GM12878 (cell line): ENCODE results near the gene NEXN. TPM values are rescaled to one million over a fixed set of nuclear protein-coding genes. Genes with fewer than 3 reads are reported as not detected.

Experiments used
- ATAC-seq: fragments of 200-7000 bp; cut with Tn5 transposase; 3 replicates; pipeline ENCODE4 v1.9.1; 2020; ENCODE audit warnings: mild to moderate bottlenecking, moderate library complexity
- BruUV-seq: library from RNA; stranded (reverse); fragments of 400-500 nt; replicated peaks from 2 replicates; lab custom pipeline; 2021; lab: Mats Ljungman, UMichigan
- CTCF ChIA-PET: fragments of 300-600 bp; sonication (Branson Sonifier 250); formaldehyde crosslinking; extraction: SDS; loops from one replicate; lab custom pipeline; 2021; ENCODE audit warnings: inconsistent platforms; lab: Yijun Ruan, JAX
- POLR2A ChIA-PET: fragments of 350-600 bp; formaldehyde crosslinking; extraction: SDS; loops from one replicate; lab custom pipeline; 2021; ENCODE audit warnings: inconsistent platforms; lab: Charles Lee
- RAD21 ChIA-PET: fragments of 300-600 bp; sonication (Branson Sonifier 250); formaldehyde crosslinking; loops from one replicate; lab custom pipeline; 2023; ENCODE audit warnings: antibody characterized with exemption; ENCODE audit not compliant: unreplicated experiment; lab: Charles Lee
- SMC1A ChIA-PET: fragments of 300-600 bp; sonication (Branson Sonifier 250); formaldehyde crosslinking; loops from one replicate; lab custom pipeline; 2023; ENCODE audit not compliant: unreplicated experiment, uncharacterized antibody; lab: Charles Lee
- DNase-seq: peaks from one replicate; pipeline ENCODE4 v3.0.0-alpha.2; 2011; ENCODE audit warnings: low read depth, low spot score
- FAIRE-seq: peaks from 3 replicates; lab custom pipeline; 2011; peaks lifted over from hg19 to GRCh38; lab: Jason Lieb, UNC
- H2AFZ ChIP-seq: 2 replicates; pipeline ENCODE4 v1.6.0; 2011; ENCODE audit warnings: low read depth, low read length, control low read depth; ENCODE audit not compliant: control insufficient read depth
- H3K27ac ChIP-seq: 2 replicates; pipeline ENCODE4 v1.5.1; 2011; ENCODE audit warnings: control low read depth; ENCODE audit not compliant: control insufficient read depth, insufficient read depth
- H3K27me3 ChIP-seq, 2 experiments: replicated peaks in 1 of 2; 2 replicates each; pipeline versions ENCODE4 v1.6.0 to v1.6.1; 2011; ENCODE audit warnings: low read length in 1 of 2; ENCODE audit not compliant: control insufficient read depth in 2 of 2, insufficient read depth in 2 of 2
- H3K36me3 ChIP-seq, 2 experiments: 2 replicates each; pipeline ENCODE4 v1.5.1; 2011; ENCODE audit warnings: low read length in 1 of 2; ENCODE audit not compliant: control insufficient read depth in 2 of 2, insufficient read depth in 2 of 2
- H3K4me1 ChIP-seq: 2 replicates; pipeline ENCODE4 v1.6.1; 2011; ENCODE audit warnings: mild to moderate bottlenecking, low read length, moderate library complexity, mixed read lengths; ENCODE audit not compliant: control insufficient read depth, insufficient read depth
- H3K4me2 ChIP-seq: 2 replicates; pipeline ENCODE4 v1.6.0; 2011; ENCODE audit warnings: control low read depth; ENCODE audit not compliant: control insufficient read depth, insufficient read depth
- H3K4me3 ChIP-seq: fragments of 200-600 bp; sonication (generic); 2 replicates; pipeline ENCODE4 v1.5.1; 2016
- H3K79me2 ChIP-seq: 2 replicates; pipeline ENCODE4 v1.6.0; 2011; ENCODE audit warnings: low read length; ENCODE audit not compliant: control insufficient read depth, insufficient read depth
- H3K9ac ChIP-seq: 2 replicates; pipeline ENCODE4 v1.8.0; 2011; ENCODE audit warnings: low read length, control low read depth, mixed read lengths; ENCODE audit not compliant: control insufficient read depth, insufficient read depth
- H3K9me3 ChIP-seq: replicated peaks from 3 replicates; pipeline ENCODE4 v1.5.1; 2011; ENCODE audit warnings: mild to moderate bottlenecking, low read length; ENCODE audit not compliant: control insufficient read depth, insufficient read depth
- H4K20me1 ChIP-seq: 2 replicates; pipeline ENCODE4 v1.6.0; 2011; ENCODE audit not compliant: control insufficient read depth, insufficient read depth
- CBX3 ChIP-seq: fragments of 200-600 bp; sonication (generic); IDR thresholded peaks from 2 replicates; pipeline ENCODE4 v1.6.1; 2016; ENCODE audit warnings: low read depth, borderline replicate concordance
- EED ChIP-seq: sonication (generic); IDR thresholded peaks from 2 replicates; pipeline ENCODE4 v1.6.1; 2016; ENCODE audit warnings: antibody characterized with exemption, low read depth
- FOS ChIP-seq: IDR thresholded peaks from 3 replicates; pipeline ENCODE4 v1.6.1; 2011; ENCODE audit warnings: borderline replicate concordance; ENCODE audit not compliant: insufficient read length; ENCODE audit errors: extremely low read depth
- HDGF ChIP-seq: fragments of 450-650 bp; IDR thresholded peaks from 2 replicates; pipeline ENCODE4 v1.6.1; 2016; ENCODE audit warnings: antibody characterized with exemption
- JUNB ChIP-seq: IDR thresholded peaks from 2 replicates; pipeline ENCODE4 v1.6.1; 2016; ENCODE audit warnings: antibody characterized with exemption, mild to moderate bottlenecking
- LARP7 ChIP-seq: fragments of 450-650 bp; IDR thresholded peaks from 2 replicates; pipeline ENCODE4 v1.6.1; 2017; ENCODE audit warnings: mild to moderate bottlenecking
- MXI1 ChIP-seq: fragments of 150-350 bp; IDR thresholded peaks from 2 replicates; pipeline ENCODE4 v1.6.1; 2011; ENCODE audit warnings: low read depth, mild to moderate bottlenecking, inconsistent platforms, low read length, improper control_type of control experiment
- MYB ChIP-seq: fragments of 150-350 bp; IDR thresholded peaks from 2 replicates; pipeline ENCODE4 v1.6.1; 2014; ENCODE audit warnings: mild to moderate bottlenecking, low read depth, low read length, borderline replicate concordance
- PKNOX1 ChIP-seq: fragments of 450-650 bp; IDR thresholded peaks from 2 replicates; pipeline ENCODE4 v1.6.1; 2016; ENCODE audit warnings: mild to moderate bottlenecking
- RBBP5 ChIP-seq: fragments of 200-600 bp; sonication (generic); conservative IDR thresholded peaks from 2 replicates; pipeline ENCODE4 v1.6.1; 2016
- STAT1 ChIP-seq: fragments of 450-650 bp; conservative IDR thresholded peaks from 2 replicates; pipeline ENCODE4 v1.6.1; 2014; ENCODE audit warnings: antibody characterized with exemption, mild to moderate bottlenecking
- STAT3 ChIP-seq: IDR thresholded peaks from 2 replicates; pipeline ENCODE4 v1.6.1; 2011; ENCODE audit warnings: low read depth, low read length, improper control_type of control experiment
- TARDBP ChIP-seq: IDR thresholded peaks from 2 replicates; pipeline ENCODE4 v1.6.1; 2016; ENCODE audit warnings: borderline replicate concordance
- WGBS: methylation state at CpG from one replicate; pipeline ENCODE4 v1.1.6; 2016; ENCODE audit warnings: low lambda C conversion rate; ENCODE audit not compliant: insufficient replicate concordance, insufficient coverage; ENCODE audit errors: missing lambda C conversion rate; 5-methylcytosine and 5-hydroxymethylcytosine counted together
- in situ Hi-C: fragments of 300-500 bp; cut with MboI; formaldehyde crosslinking; loops from 9 replicates; pipeline ENCODE4 v1.14.3; 2018; ENCODE audit warnings: mixed read lengths
- intact Hi-C: fragments of 100-400 bp; cut with micrococcal nuclease; formaldehyde crosslinking; loops from one replicate; pipeline ENCODE4 v1.14.2; 2022; ENCODE audit not compliant: unreplicated experiment
- polyA plus RNA-seq, 11 experiments: library from polyadenylated mRNA; depleted of rRNA in 4 of 11; unstranded in 6 of 11; stranded (reverse) in 5 of 11; fragments of >200 nt; fragmentation: Nextera tagmentation in 4 of 11; fragmentation: Illumina TruSeq in 1 of 11; extraction: Ambion mirVana in 4 of 11; extraction: Trizol in 1 of 11; gene quantifications; 1 replicate in 1 of 11; 2 replicates in 10 of 11; pipeline versions ENCODE4 v1.2.1 to v1.2.3, GENCODE V29; 2011 to 2016; ENCODE audit warnings: inconsistent platforms in 2 of 11, missing spikeins in 2 of 11, low read depth in 1 of 11
- total RNA-seq, 4 experiments: library from RNA; depleted of rRNA in 3 of 4; stranded (reverse); fragments of >200 nt in 3 of 4; fragmentation: Illumina TruSeq in 1 of 4; extraction: Trizol in 1 of 4; gene quantifications; 2 replicates each; pipeline versions ENCODE4 v1.2.1 to v1.2.3, GENCODE V29; 2013 to 2021
- TF ChIP-seq, protein P1 (sequence below): IDR thresholded peaks from 2 replicates; pipeline ENCODE4 v1.6.1; 2012; ENCODE audit warnings: low read depth, low read length, improper control_type of control experiment
- TF ChIP-seq, protein P2 (sequence below): fragments of 450-650 bp; IDR thresholded peaks from 2 replicates; pipeline ENCODE4 v1.6.1; 2016; ENCODE audit warnings: mild to moderate bottlenecking, moderate library complexity, borderline replicate concordance
- TF ChIP-seq, protein P3 (sequence below): IDR thresholded peaks from 2 replicates; pipeline ENCODE4 v1.6.1; 2011; ENCODE audit warnings: mild to moderate bottlenecking, low read depth, low read length, moderate library complexity; ENCODE audit not compliant: insufficient replicate concordance

Gene NEXN
- total and polyA plus RNA-seq, 10 of the 15 experiments (the other 5 are each of a cell fraction or from before 2014, with no cell fraction given), result 2.5 to 46.6 (median 15.4) TPM

- no peaks in the 10 kb centered on the region for H3K79me2 ChIP-seq
- RAD21 ChIA-PET, result no interaction called here
- in situ Hi-C loops (loop anchor here (10.0 kb wide), 1 partner anchor 761 kb away; no protein-coding TSS in a partner anchor), intact Hi-C loops (loop anchor here (10.0 kb wide), 2 partner anchors 361 to 761 kb away; no protein-coding TSS in a partner anchor)
- no peaks in the 10 kb centered on the region for H3K4me1 ChIP-seq
- no peak overlapping the region for H2AFZ ChIP-seq
- no peak for DNase-seq
- no peaks in the 10 kb centered on the region for H4K20me1 ChIP-seq
- no peaks in the 10 kb centered on the region for H3K36me3 ChIP-seq
- POLR2A ChIA-PET, result no interaction called here
- H3K9me3 ChIP-seq, result no peaks in the 10 kb centered on the region
- BruUV-seq, result no TSS peak
- no peak overlapping the region for H3K4me2 ChIP-seq
- CTCF ChIA-PET, result interaction anchor here (0.6 to 1.5 kb wide), 2 partner anchors 208 to 571 kb away, joined by 4 to 6 read pairs; no protein-coding TSS in a partner anchor
- SMC1A ChIA-PET, result no interaction called here
- H3K4me3 ChIP-seq, result no peak overlapping the region
- no peak for FAIRE-seq
- H3K9ac ChIP-seq, result no peak overlapping the region
- H3K27ac ChIP-seq, result no peak overlapping the region
- WGBS, result 64% methylated on average over 2 of the region's 2 CpGs
- no peak for ATAC-seq
- no peaks in the 10 kb centered on the region for H3K27me3 ChIP-seq
- TF ChIP-seq, protein P1, sequence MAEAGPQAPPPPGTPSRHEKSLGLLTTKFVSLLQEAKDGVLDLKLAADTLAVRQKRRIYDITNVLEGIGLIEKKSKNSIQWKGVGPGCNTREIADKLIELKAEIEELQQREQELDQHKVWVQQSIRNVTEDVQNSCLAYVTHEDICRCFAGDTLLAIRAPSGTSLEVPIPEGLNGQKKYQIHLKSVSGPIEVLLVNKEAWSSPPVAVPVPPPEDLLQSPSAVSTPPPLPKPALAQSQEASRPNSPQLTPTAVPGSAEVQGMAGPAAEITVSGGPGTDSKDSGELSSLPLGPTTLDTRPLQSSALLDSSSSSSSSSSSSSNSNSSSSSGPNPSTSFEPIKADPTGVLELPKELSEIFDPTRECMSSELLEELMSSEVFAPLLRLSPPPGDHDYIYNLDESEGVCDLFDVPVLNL, result no peak
- TF ChIP-seq STAT3 (no peak), STAT1 (no peak), CBX3 (no peak), RBBP5 (no peak), LARP7 (no peak), JUNB (no peak), FOS (no peak), TARDBP (no peak), MYB (no peak), EED (no peak), PKNOX1 (no peak), HDGF (no peak), MXI1 (no peak)
- TF ChIP-seq, protein P2, sequence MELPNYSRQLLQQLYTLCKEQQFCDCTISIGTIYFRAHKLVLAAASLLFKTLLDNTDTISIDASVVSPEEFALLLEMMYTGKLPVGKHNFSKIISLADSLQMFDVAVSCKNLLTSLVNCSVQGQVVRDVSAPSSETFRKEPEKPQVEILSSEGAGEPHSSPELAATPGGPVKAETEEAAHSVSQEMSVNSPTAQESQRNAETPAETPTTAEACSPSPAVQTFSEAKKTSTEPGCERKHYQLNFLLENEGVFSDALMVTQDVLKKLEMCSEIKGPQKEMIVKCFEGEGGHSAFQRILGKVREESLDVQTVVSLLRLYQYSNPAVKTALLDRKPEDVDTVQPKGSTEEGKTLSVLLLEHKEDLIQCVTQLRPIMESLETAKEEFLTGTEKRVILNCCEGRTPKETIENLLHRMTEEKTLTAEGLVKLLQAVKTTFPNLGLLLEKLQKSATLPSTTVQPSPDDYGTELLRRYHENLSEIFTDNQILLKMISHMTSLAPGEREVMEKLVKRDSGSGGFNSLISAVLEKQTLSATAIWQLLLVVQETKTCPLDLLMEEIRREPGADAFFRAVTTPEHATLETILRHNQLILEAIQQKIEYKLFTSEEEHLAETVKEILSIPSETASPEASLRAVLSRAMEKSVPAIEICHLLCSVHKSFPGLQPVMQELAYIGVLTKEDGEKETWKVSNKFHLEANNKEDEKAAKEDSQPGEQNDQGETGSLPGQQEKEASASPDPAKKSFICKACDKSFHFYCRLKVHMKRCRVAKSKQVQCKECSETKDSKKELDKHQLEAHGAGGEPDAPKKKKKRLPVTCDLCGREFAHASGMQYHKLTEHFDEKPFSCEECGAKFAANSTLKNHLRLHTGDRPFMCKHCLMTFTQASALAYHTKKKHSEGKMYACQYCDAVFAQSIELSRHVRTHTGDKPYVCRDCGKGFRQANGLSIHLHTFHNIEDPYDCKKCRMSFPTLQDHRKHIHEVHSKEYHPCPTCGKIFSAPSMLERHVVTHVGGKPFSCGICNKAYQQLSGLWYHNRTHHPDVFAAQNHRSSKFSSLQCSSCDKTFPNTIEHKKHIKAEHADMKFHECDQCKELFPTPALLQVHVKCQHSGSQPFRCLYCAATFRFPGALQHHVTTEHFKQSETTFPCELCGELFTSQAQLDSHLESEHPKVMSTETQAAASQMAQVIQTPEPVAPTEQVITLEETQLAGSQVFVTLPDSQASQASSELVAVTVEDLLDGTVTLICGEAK, result no peak
- TF ChIP-seq, protein P3, sequence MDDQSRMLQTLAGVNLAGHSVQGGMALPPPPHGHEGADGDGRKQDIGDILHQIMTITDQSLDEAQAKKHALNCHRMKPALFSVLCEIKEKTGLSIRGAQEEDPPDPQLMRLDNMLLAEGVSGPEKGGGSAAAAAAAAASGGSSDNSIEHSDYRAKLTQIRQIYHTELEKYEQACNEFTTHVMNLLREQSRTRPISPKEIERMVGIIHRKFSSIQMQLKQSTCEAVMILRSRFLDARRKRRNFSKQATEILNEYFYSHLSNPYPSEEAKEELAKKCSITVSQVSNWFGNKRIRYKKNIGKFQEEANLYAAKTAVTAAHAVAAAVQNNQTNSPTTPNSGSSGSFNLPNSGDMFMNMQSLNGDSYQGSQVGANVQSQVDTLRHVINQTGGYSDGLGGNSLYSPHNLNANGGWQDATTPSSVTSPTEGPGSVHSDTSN, result no peak
Measured at GRCh38 chr1:77906019-77906545, 17.7 kb downstream of the NEXN start.
